K562 (cell line): ENCODE measurements around the gene DESI1. TPM values are rescaled to one million over a fixed set of nuclear protein-coding genes. Genes with fewer than 3 reads are reported as not detected.

Experiments used
- ATAC-seq: fragments of 200-7000 bp; cut with Tn5 transposase; 3 replicates; pipeline ENCODE4 v1.9.1; 2020; ENCODE audit warnings: moderate library complexity
- BruUV-seq: library from RNA; stranded (reverse); fragments of 400-500 nt; replicated peaks from 2 replicates; lab custom pipeline; 2021; lab: Mats Ljungman, UMichigan
- CTCF ChIA-PET: fragments of 300-600 bp; formaldehyde crosslinking; extraction: SDS; loops from one replicate; lab custom pipeline; 2021; ENCODE audit warnings: low intra/inter-chr PET ratio; lab: Yijun Ruan, JAX
- POLR2A ChIA-PET: fragments of 300-600, 350-650 bp; sonication (Branson Sonifier 250); formaldehyde crosslinking; extraction: SDS; loops from one replicate; lab custom pipeline; 2021; ENCODE audit warnings: antibody characterized with exemption, inconsistent platforms; lab: Yijun Ruan, JAX
- DNase-seq, 4 experiments: peaks; one replicate each; pipeline versions ENCODE4 v3.0.0 to v3.0.0-alpha.2; 2011 to 2018; ENCODE audit warnings: low spot score in 3 of 4, mixed read lengths in 3 of 4; ENCODE audit errors: extremely low read depth in 1 of 4
- FAIRE-seq: peaks from 2 replicates; lab custom pipeline; 2011; peaks lifted over from hg19 to GRCh38; lab: Jason Lieb, UNC
- H2AFZ ChIP-seq: 2 replicates; pipeline ENCODE4 v1.6.0; 2011; ENCODE audit warnings: low read depth, low read length, control low read depth, inconsistent platforms
- H3K27ac ChIP-seq: fragments of 200-600 bp; 3 replicates; pipeline ENCODE4 v1.8.0; 2011; ENCODE audit warnings: low read depth, mild to moderate bottlenecking, control low read depth, inconsistent platforms, low read length, moderate library complexity, mixed read lengths; ENCODE audit errors: extremely low read depth
- H3K27me3 ChIP-seq, 2 experiments: fragments of 300-600 bp in 1 of 2; 2 replicates in 1 of 2; 3 replicates in 1 of 2; pipeline versions ENCODE4 v1.6.0 to v1.8.0; 2011; ENCODE audit warnings: inconsistent platforms in 2 of 2, low read length in 2 of 2, mild to moderate bottlenecking in 1 of 2, mixed read lengths in 1 of 2, moderate library complexity in 1 of 2; ENCODE audit not compliant: control insufficient read depth in 2 of 2, insufficient read depth in 2 of 2
- H3K36me3 ChIP-seq: fragments of 300-600 bp; 3 replicates; pipeline ENCODE4 v1.8.0; 2011; ENCODE audit warnings: mild to moderate bottlenecking, low read length, inconsistent platforms; ENCODE audit not compliant: control insufficient read depth, insufficient read depth
- H3K4me1 ChIP-seq, 2 experiments: fragments of 200-600 bp in 1 of 2; replicated peaks in 1 of 2; 2 replicates in 1 of 2; 3 replicates in 1 of 2; pipeline versions ENCODE4 v1.5.1 to v1.8.0; 2011; ENCODE audit warnings: inconsistent platforms in 2 of 2, low read length in 2 of 2, mild to moderate bottlenecking in 1 of 2, mixed read lengths in 1 of 2, moderate library complexity in 1 of 2; ENCODE audit not compliant: control insufficient read depth in 2 of 2, insufficient read depth in 2 of 2
- H3K4me2 ChIP-seq: 2 replicates; pipeline ENCODE4 v1.6.1; 2011; ENCODE audit warnings: low read length, control low read depth, inconsistent platforms, mixed read lengths; ENCODE audit not compliant: insufficient read depth
- H3K4me3 ChIP-seq: fragments of 200-600 bp; sonication (generic), shearing (Covaris generic); 2 replicates; pipeline ENCODE4 v1.5.1; 2016; ENCODE audit warnings: control low read depth, inconsistent platforms
- H3K79me2 ChIP-seq: fragments of 200-600 bp; 3 replicates; pipeline ENCODE4 v1.8.0; 2011; ENCODE audit warnings: low read length, inconsistent platforms; ENCODE audit not compliant: control insufficient read depth, insufficient read depth
- H3K9ac ChIP-seq, 2 experiments: 2 replicates each; pipeline versions ENCODE4 v1.6.0 to v1.6.1; 2011; ENCODE audit warnings: low read depth in 2 of 2, low read length in 2 of 2, control low read depth in 1 of 2, inconsistent platforms in 1 of 2, mild to moderate bottlenecking in 1 of 2, mixed read lengths in 1 of 2; ENCODE audit not compliant: insufficient read depth in 1 of 2
- H3K9me1 ChIP-seq: one replicate; pipeline ENCODE4 v1.6.0; 2011; ENCODE audit warnings: inconsistent platforms, mild to moderate bottlenecking, low read length, moderate library complexity; ENCODE audit not compliant: control insufficient read depth, insufficient read depth
- H3K9me3 ChIP-seq: replicated peaks from 2 replicates; pipeline ENCODE4 v1.5.1; 2011; ENCODE audit warnings: low read depth, low read length, inconsistent platforms; ENCODE audit not compliant: control insufficient read depth, insufficient read depth
- H4K20me1 ChIP-seq: replicated peaks from 2 replicates; pipeline ENCODE4 v1.6.1; 2011; ENCODE audit warnings: low read length, inconsistent platforms, mixed read lengths; ENCODE audit not compliant: control insufficient read depth, insufficient read depth
- CEBPB ChIP-seq: fragments of 450-650 bp; IDR thresholded peaks from 2 replicates; pipeline ENCODE4 v1.6.1; 2016; ENCODE audit warnings: missing genetic modification characterization, missing compliant biosample characterization
- ERF ChIP-seq: fragments of 450-650 bp; formaldehyde crosslinking; IDR thresholded peaks from 2 replicates; pipeline ENCODE4 v1.4.0; 2020; ENCODE audit warnings: mild to moderate bottlenecking, mixed read lengths
- EZH2 ChIP-seq: IDR thresholded peaks from 2 replicates; pipeline ENCODE4 v1.6.1; 2012; ENCODE audit warnings: low read depth, mild to moderate bottlenecking, inconsistent platforms, low read length, borderline replicate concordance
- FOXJ2 ChIP-seq: fragments of 200-800 bp; sonication (Bioruptor generic); IDR thresholded peaks from 2 replicates; pipeline ENCODE4 v1.6.1; 2016; ENCODE audit warnings: missing genetic modification characterization, missing compliant biosample characterization
- ILF3 ChIP-seq: fragments of 450-650 bp; IDR thresholded peaks from 2 replicates; pipeline ENCODE4 v1.6.1; 2018; ENCODE audit warnings: antibody characterized with exemption, mild to moderate bottlenecking, moderate library complexity, borderline replicate concordance
- POLR2B ChIP-seq: fragments of 450-650 bp; IDR thresholded peaks from 2 replicates; pipeline ENCODE4 v1.6.1; 2018; ENCODE audit warnings: low read depth; ENCODE audit not compliant: partially characterized antibody
- SREBF2 ChIP-seq: sonication (generic); formaldehyde crosslinking; IDR thresholded peaks from 2 replicates; pipeline ENCODE4 v1.4.0; 2020; ENCODE audit warnings: mild to moderate bottlenecking, missing genetic modification reagents
- ZNF232 ChIP-seq: sonication (generic); formaldehyde crosslinking; IDR thresholded peaks from 2 replicates; pipeline ENCODE4 v1.8.0; 2022; ENCODE audit warnings: mild to moderate bottlenecking, missing genetic modification reagents
- WGBS: fragments of 100-300 bp; shearing (Covaris generic); methylation state at CpG from one replicate; pipeline ENCODE4 v1.1.6; 2016; ENCODE audit warnings: low coverage, mixed read lengths; ENCODE audit not compliant: insufficient coverage; ENCODE audit errors: missing lambda C conversion rate; 5-methylcytosine and 5-hydroxymethylcytosine counted together
- in situ Hi-C: fragments of 300-500 bp; cut with MboI; formaldehyde crosslinking; loops from 4 replicates; pipeline ENCODE4 v1.15.0; 2018; ENCODE audit warnings: inconsistent platforms, mixed read lengths
- intact Hi-C: fragments of 100-400 bp; cut with micrococcal nuclease; formaldehyde crosslinking; loops from 2 replicates; pipeline ENCODE4 v1.14.2; 2022
- polyA plus RNA-seq, 8 experiments: library from polyadenylated mRNA; depleted of rRNA in 4 of 8; stranded (reverse) in 5 of 8; unstranded in 3 of 8; fragments of >200 nt; fragmentation: Nextera tagmentation in 2 of 8; fragmentation: Illumina TruSeq in 1 of 8; extraction: Ambion mirVana in 2 of 8; extraction: Trizol in 1 of 8; gene quantifications; 2 replicates each; pipeline versions ENCODE4 v1.2.1 to v1.2.3, GENCODE V29; 2011 to 2014; ENCODE audit warnings: inconsistent platforms in 1 of 8, missing spikeins in 1 of 8
- total RNA-seq, 7 experiments: library from RNA; depleted of rRNA in 6 of 7; stranded (reverse); fragments of >200 nt in 6 of 7; fragmentation: Illumina TruSeq in 2 of 7; extraction: Trizol in 2 of 7; gene quantifications; 2 replicates each; pipeline versions ENCODE4 v1.2.1 to v1.2.3, GENCODE V29; 2011 to 2021; ENCODE audit warnings: low replicate concordance in 1 of 7
- TF ChIP-seq, protein P1 (sequence below): sonication (generic); formaldehyde crosslinking; IDR thresholded peaks from 2 replicates; pipeline ENCODE4 v1.4.0; 2020; ENCODE audit warnings: mild to moderate bottlenecking, missing genetic modification reagents

DESI1 gene
- total and polyA plus RNA-seq, 9 of the 15 experiments (the other 6 are each of a cell fraction or from before 2014, with no cell fraction given) = 7.2 to 45.9 (median 29.8) TPM

DNA sequence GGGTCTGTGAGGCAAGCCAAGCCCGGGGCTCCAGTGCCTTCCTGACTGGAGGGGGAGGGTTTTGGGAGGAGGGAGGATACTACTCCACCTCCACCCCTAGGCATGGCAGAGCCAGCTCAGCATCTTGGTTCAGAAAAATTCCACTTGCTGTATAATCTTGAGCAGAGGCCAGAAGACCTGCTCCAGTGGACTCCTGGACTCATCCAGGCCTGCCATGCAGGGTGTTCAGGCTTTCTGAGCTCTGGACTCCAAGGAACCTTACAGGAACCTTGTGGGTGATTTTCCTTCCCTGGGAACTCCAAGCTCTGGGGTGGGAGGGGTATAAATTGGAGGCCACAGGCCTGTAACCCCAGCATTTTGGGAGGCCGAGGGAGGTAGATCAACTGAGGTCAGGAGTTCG lies 50.6 kb downstream of the DESI1 start:
- Histone ChIP-seq H3K27me3 (no peaks in the 10 kb centered on the region), H3K9me1 (no peaks in the 10 kb centered on the region)
- CTCF ChIA-PET = no interaction called here
- TF ChIP-seq ZNF232 (CRISPR knock-in tag) = no peak
- no peak for TF ChIP-seq CEBPB
- TF ChIP-seq, protein P1, sequence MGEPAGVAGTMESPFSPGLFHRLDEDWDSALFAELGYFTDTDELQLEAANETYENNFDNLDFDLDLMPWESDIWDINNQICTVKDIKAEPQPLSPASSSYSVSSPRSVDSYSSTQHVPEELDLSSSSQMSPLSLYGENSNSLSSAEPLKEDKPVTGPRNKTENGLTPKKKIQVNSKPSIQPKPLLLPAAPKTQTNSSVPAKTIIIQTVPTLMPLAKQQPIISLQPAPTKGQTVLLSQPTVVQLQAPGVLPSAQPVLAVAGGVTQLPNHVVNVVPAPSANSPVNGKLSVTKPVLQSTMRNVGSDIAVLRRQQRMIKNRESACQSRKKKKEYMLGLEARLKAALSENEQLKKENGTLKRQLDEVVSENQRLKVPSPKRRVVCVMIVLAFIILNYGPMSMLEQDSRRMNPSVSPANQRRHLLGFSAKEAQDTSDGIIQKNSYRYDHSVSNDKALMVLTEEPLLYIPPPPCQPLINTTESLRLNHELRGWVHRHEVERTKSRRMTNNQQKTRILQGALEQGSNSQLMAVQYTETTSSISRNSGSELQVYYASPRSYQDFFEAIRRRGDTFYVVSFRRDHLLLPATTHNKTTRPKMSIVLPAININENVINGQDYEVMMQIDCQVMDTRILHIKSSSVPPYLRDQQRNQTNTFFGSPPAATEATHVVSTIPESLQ = no peak
- no peak for TF ChIP-seq ILF3
- TF ChIP-seq EZH2 = no peak
- no peak for TF ChIP-seq SREBF2 (CRISPR knock-in tag)
- TF ChIP-seq ERF (CRISPR knock-in tag) = no peak
- TF ChIP-seq FOXJ2 (tag) = no peak
- no peak for TF ChIP-seq POLR2B
- TF ChIP-seq, all 486 proteins: peak for 0
- Histone ChIP-seq H3K36me3 (no peaks in the 10 kb centered on the region), H2AFZ (no peak overlapping the region), H4K20me1 (no peaks in the 10 kb centered on the region), H3K9ac (no peak overlapping the region), H3K9me3 (no peaks in the 10 kb centered on the region), H3K4me1 (peaks cover 14 to 42% of the 10 kb centered on the region in 2 experiments; a peak in 4 of 5 replicates), H3K27ac (no peak overlapping the region), H3K4me3 (no peak overlapping the region), H3K79me2 (no peaks in the 10 kb centered on the region), H3K4me2 (no peak overlapping the region)
- intact Hi-C loops (no loop called here), in situ Hi-C loops (no loop called here)
- DNase-seq = no peak
- POLR2A ChIA-PET = interaction anchor here (0.6 kb wide), 1 partner anchor 13 kb away, joined by 5 read pairs; no protein-coding TSS in a partner anchor
- FAIRE-seq = no peak
- ATAC-seq = no peak
- BruUV-seq = no TSS peak
- 25% methylated on average over 3 of the region's 3 CpGs for WGBS
